Activated T-cell treated with anti-CD3 and anti-CD28 coated beads, Interleukin-2, amount 50 U/mL, for 4 hours (primary cell): ENCODE results near the gene RIMKLB. TPM values are rescaled to one million over a fixed set of nuclear protein-coding genes. Genes with fewer than 3 reads are reported as not detected.
"Not testable (repeated sequence)": the region's sequence is repeated elsewhere in the genome, so short reads cannot be mapped to it uniquely, and the experiment has no call there.

Source experiments
- ATAC-seq, 2 donors: fragments of 200-7000 bp; cut with Tn5 transposase; one replicate each; pipeline ENCODE4 v1.10.0; 2021
- DNase-seq: peaks from one replicate; pipeline ENCODE4 v3.0.0-alpha.2; 2020
- H3K27me3 Mint-ChIP-seq: one replicate; pipeline ENCODE4 v1.8.0; 2021; ENCODE audit warnings: low read depth, mixed read lengths
- H3K36me3 Mint-ChIP-seq: one replicate; pipeline ENCODE4 v1.8.0; 2022; ENCODE audit warnings: mixed read lengths; ENCODE audit not compliant: insufficient read depth
- H3K4me1 Mint-ChIP-seq: one replicate; pipeline ENCODE4 v1.8.0; 2021; ENCODE audit warnings: low read depth, mixed read lengths
- H3K4me3 Mint-ChIP-seq: one replicate; pipeline ENCODE4 v1.8.0; 2021; ENCODE audit warnings: mild to moderate bottlenecking, moderate library complexity, mixed read lengths
- H3K9me3 Mint-ChIP-seq: one replicate; pipeline ENCODE4 v1.8.0; 2021; ENCODE audit warnings: mixed read lengths
- total RNA-seq, 3 donors: library from RNA; stranded (reverse); gene quantifications; one replicate each; pipeline ENCODE4 v1.2.1, GENCODE V29; 2021

The RIMKLB gene
- total RNA-seq, 3 donors from 2014 or later, result 5.7 to 7.7 (median 6.0) TPM

DNA sequence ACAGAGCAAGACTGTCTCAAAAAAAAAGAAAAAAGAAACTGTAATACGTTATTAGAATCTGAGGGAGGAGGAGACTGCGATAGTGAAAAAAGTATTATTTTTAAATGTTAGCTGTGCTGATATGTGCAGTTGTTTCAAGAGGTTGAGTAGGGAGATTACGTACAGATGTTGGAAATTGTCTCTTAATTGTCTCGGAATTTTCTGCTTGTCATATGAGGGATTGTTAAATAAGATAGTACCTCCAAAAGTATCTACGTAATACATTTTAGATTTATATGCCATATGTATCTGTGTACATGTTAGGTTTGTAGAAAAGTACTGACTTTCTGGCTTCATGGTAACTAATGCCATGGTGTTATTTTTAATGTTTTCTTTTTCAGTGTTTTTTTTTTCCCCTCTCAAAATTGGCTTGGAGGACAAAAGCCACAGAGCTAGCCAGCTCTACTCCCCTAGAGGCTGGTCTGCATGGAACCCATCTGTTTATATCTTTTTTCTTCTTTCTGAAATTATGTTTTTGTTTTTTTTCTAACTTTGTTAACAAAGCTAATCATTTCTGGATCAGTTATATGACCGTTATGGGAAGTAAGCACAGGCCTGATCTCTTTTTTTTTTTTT, 3.4 kb downstream of the RIMKLB start:
- ATAC-seq, result no peak
- H3K4me3 Mint-ChIP-seq, result no peak overlapping the region

DNA sequence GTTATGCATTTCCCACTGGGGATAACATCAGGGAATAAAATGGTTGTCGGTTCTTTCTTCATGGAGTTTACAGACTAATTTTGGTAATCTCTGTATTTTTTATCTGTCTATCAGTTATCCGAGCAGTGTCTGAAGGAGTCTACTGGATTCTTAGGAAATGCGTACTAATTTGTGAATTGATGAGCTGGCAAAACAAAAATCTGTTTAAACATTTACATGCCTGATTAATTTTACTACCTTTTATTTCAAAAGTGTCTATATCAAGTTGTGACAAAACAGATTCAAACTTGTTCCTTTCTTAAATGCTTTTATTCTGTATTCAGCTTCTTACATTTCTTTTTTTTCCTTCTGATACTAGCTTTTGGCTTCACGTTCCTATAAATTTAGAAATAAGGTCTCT, 4.4 kb downstream of the RIMKLB start:
- ATAC-seq (no peak), DNase-seq (no peak)
- no peaks in the 10 kb centered on the region for H3K9me3 Mint-ChIP-seq
- H3K4me3 Mint-ChIP-seq, result no peak overlapping the region
- H3K4me1 Mint-ChIP-seq, result peaks cover 12% of the 10 kb centered on the region
- H3K27me3 Mint-ChIP-seq, result no peaks in the 10 kb centered on the region
- no peaks in the 10 kb centered on the region for H3K36me3 Mint-ChIP-seq

More for the DNA sequence above, 3.4 kb downstream of the RIMKLB start:
- H3K4me1 Mint-ChIP-seq, result peaks cover 19% of the 10 kb centered on the region
- DNase-seq, result no peak
- no peaks in the 10 kb centered on the region for H3K36me3 Mint-ChIP-seq
- no peaks in the 10 kb centered on the region for H3K27me3 Mint-ChIP-seq
- no peaks in the 10 kb centered on the region for H3K9me3 Mint-ChIP-seq

DNA sequence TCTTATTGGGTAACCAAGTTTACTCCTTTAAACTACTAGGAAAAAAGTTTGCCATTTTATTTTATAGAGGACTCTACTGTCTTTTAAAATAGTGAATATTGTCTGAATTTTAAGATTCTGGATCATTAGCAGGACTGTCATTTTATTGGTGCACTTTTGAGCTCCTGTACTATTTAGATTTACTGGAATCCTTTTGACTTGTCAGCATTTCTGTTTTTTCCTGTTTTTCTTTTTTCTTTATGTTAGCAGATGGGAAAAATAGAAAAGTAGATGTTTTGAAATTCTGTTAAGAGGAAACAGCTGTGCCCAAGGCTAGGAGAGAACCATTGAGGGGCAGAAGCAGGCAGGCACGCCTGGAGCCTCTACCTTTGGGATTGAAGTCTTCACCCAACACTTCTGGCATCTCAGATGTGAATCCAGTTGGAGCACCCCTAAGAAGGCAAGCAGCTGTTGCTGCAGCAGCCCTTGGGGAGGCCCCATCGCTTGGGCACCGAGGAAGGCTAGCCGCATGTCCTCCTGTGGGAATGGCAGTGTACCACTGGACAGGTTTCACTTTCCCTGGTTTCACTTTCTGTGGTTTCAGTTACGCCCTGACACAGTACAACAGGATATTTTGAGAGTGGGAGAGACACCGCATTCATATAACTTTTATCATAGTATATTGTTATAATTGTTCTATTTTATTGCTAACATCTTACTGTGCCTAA, 11.5 kb downstream of the RIMKLB start:
- H3K9me3 Mint-ChIP-seq, result no peaks in the 10 kb centered on the region
- no peak for DNase-seq
- no peaks in the 10 kb centered on the region for H3K27me3 Mint-ChIP-seq
- H3K4me3 Mint-ChIP-seq, result no peak overlapping the region
- ATAC-seq, result no peak
- H3K36me3 Mint-ChIP-seq, result peaks cover 3% of the 10 kb centered on the region
- H3K4me1 Mint-ChIP-seq, result peaks cover 4% of the 10 kb centered on the region

DNA sequence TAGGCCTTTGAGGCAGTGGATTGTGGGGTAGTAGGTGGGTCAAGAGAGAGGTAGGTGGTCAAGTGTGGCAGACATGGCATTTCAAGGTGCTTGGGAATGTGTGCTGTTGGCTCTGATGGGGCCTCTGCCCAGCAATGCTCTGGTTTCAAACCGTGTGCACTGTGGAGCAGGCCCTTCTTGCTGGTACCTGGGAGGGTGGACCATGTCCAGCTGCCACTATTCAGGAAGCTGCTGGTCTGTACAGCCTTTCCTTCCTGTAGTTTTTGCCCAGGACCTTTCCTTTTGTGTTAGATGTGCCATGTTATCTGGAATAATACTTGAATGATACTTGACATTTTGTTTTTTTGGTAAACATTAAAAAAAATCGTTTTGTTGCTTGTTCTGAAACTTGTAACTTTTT, 14.8 kb downstream of the RIMKLB start:
- H3K36me3 Mint-ChIP-seq, result peaks cover 12% of the 10 kb centered on the region
- H3K4me1 Mint-ChIP-seq, result peaks cover 4% of the 10 kb centered on the region
- no peak overlapping the region for H3K4me3 Mint-ChIP-seq
- H3K9me3 Mint-ChIP-seq, result no peaks in the 10 kb centered on the region
- DNase-seq, result no peak
- no peaks in the 10 kb centered on the region for H3K27me3 Mint-ChIP-seq
- ATAC-seq, result no peak

DNA sequence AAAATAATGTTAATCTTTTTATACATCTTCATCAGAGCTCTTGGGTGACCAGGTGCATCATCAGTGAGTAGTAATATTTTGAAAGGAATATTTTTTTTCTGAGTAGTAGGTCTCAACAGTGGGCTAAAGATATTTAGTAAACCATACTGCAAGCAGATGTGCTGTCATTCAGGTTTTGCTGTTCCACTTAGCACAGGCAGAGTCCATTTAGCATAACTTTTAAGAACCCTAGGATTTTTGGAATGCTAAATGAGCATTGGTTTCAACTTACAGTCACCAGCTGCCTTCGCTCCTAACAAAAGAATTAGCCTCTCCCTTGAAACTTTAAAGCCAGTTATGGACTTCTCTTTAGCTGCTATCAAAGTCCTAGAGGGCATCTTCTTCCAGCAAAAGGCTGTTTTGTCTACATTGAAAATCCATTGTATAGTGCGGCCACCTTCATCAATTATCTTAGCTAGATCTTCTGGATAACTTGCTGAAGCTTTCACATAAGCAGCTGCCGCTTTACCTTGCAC, 24.6 kb downstream of the RIMKLB start:
- Mint-ChIP-seq H3K27me3 (no peaks in the 10 kb centered on the region), H3K4me1 (peaks cover 4% of the 10 kb centered on the region), H3K36me3 (peaks cover 32% of the 10 kb centered on the region), H3K4me3 (no peak overlapping the region), H3K9me3 (no peaks in the 10 kb centered on the region)
- no peak for ATAC-seq
- no peak for DNase-seq

DNA sequence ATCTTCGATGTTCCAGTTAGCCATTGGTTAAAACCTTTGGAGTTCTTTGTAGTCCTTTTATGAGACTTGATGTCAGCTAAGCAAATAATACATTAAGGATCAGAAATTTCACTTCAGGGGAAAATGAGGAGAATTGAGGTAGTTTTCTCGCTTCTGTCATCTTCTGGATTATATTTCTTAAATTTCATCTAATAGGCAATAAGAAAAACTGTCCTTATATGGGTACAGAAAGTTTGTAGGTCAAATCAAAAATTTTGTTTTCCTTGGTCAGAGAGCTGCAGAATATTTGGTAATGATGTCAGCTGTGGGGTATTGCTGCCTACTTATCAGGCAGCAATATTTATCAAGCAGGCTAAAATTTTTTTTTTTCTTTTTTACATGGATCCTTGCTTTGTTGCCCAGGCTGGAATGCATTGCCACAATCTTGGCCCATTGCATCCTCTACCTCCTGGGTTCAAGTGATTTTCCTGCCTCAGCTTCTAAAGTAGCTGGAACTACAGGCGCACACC, 37.1 kb downstream of the RIMKLB start:
- H3K4me1 Mint-ChIP-seq, result peaks cover 3% of the 10 kb centered on the region
- H3K4me3 Mint-ChIP-seq, result no peak overlapping the region
- H3K27me3 Mint-ChIP-seq, result no peaks in the 10 kb centered on the region
- no peak for ATAC-seq
- peaks cover 9% of the 10 kb centered on the region for H3K36me3 Mint-ChIP-seq
- DNase-seq, result no peak
- H3K9me3 Mint-ChIP-seq, result no peaks in the 10 kb centered on the region

DNA sequence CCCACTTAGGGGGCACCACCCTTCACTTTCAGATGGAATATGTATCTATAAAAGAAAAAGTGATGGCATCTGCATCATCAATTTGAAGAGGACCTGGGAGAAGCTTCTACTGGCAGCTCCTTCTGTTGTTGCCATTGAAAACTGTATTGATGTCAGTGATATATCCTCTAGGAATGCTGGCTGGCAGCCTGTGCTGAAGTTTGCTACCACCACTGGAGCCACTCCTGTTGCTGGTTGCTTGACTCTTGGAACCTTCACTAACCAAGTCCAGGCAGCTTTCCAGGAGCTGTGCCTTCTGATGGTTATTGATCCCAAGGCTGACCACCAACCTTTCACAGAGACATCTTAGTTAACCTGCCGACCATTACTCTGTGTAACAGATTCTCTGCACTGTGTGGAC, 44.7 kb downstream of the RIMKLB start:
- Mint-ChIP-seq H3K9me3 (no peaks in the 10 kb centered on the region), H3K36me3 (peaks cover 9% of the 10 kb centered on the region), H3K27me3 (no peaks in the 10 kb centered on the region), H3K4me3 (no peak overlapping the region), H3K4me1 (peaks cover 3% of the 10 kb centered on the region)
- DNase-seq, result no peak
- ATAC-seq, result no peak

DNA sequence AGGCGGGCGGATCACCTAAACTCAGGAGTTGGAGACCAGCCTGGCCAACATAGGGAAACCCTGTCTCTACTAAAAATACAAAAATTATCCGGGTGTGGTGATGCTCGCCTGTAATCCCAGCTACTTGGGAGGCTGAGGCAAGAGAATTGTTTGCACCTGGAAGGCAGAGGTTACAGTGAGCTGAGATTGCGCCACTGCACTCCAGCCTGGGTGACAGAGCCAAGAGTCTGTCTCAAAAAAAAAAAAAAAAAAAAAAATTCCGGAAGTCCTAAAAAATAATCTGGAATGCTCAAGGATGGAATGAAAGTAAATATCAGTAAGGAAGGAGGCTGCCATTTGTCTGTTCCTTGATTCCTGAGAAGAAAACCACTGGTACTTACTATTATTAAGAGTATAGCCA, 45.3 kb downstream of the RIMKLB start:
- not testable (repeated sequence) for DNase-seq, H3K4me1 Mint-ChIP-seq, H3K9me3 Mint-ChIP-seq, H3K27me3 Mint-ChIP-seq, ATAC-seq, H3K4me3 Mint-ChIP-seq, H3K36me3 Mint-ChIP-seq

DNA sequence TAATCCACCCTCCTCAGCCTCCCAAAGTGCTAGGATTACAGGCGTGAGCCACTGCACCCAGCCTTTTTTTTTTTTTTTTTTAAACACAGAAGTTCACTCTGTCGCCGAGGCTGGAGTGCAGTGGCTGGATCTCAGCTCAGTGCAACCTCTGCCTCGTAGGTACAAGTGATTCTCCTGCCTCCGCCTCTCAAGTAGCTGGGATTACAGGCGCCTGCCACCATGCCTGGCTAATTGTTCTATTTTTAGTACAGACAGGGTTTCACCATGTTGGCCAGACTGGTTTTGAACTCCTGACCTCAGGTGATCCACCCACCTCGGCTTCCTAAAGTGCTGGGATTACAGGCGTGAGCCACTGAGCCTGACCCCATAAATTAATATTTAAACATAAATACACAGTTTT, 47.8 kb downstream of the RIMKLB start:
- not testable (repeated sequence) for ATAC-seq, H3K36me3 Mint-ChIP-seq, H3K4me1 Mint-ChIP-seq, H3K9me3 Mint-ChIP-seq, H3K27me3 Mint-ChIP-seq, H3K4me3 Mint-ChIP-seq, DNase-seq

DNA sequence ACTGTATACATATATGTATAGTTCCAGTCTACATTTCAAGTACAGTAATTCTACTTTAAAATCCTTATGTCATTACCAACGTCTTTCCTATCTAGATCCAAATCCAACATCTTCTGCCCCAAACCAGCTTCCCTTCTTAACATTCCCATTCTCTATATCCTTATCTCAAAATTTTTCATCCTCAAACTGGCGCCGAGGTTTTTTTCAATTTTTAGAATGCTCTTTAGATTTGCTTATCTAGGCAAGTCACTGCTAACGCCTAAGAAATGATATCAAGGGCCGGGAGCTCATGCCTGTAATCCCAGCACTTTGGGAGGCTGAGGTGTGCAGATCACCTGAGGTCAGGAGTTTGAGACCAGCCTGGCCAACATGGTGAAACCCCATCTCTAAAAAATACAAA, 48.3 kb downstream of the RIMKLB start:
- H3K27me3 Mint-ChIP-seq, result no peaks in the 10 kb centered on the region
- no peaks in the 10 kb centered on the region for H3K9me3 Mint-ChIP-seq
- no peak for ATAC-seq
- peaks cover 4% of the 10 kb centered on the region for H3K36me3 Mint-ChIP-seq
- no peak overlapping the region for H3K4me3 Mint-ChIP-seq
- no peak for DNase-seq
- no peaks in the 10 kb centered on the region for H3K4me1 Mint-ChIP-seq

DNA sequence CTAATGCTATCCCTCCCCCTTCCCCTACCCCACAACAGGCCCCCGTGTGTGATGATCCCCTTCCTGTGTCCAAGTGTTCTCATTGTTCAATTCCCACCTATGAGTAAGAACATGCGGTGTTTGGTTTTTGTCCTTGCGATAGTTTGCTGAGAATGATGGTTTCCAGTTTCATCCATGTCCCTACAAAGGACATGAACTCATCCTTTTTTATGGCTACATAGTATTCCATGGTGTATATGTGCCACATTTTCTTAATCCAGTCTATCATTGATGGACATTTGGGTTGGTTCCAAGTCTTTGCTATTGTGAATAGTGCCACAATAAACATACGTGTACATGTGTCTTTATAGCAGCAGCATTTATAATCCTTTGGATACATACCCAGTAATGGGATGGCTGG, 62.3 kb downstream of the RIMKLB start:
- not testable (repeated sequence) for H3K4me1 Mint-ChIP-seq, H3K27me3 Mint-ChIP-seq, H3K9me3 Mint-ChIP-seq, DNase-seq, ATAC-seq, H3K4me3 Mint-ChIP-seq
- peaks cover 12% of the 10 kb centered on the region for H3K36me3 Mint-ChIP-seq

DNA sequence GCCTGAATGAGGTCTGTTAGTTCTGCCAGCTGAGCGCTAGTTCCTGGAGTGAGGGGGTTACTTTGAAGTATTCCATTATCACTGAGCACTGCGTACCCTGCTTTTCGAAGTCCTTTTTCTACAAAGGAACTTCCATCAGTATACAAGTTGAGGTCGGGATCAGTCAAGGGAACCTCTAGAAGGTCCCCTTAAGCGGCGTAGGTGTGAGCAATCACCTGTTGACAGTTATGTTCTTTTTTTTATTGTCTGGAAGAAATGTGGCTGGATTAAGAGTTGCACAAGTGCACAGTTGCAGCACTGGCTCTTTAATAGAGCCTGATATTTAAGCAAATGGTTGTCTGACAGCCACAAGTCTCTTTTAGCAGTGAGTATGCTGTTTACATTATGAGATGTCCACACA, 64.9 kb downstream of the RIMKLB start:
- peaks cover 17% of the 10 kb centered on the region for H3K36me3 Mint-ChIP-seq
- not testable (repeated sequence) for H3K9me3 Mint-ChIP-seq, DNase-seq, ATAC-seq, H3K4me3 Mint-ChIP-seq, H3K27me3 Mint-ChIP-seq, H3K4me1 Mint-ChIP-seq

DNA sequence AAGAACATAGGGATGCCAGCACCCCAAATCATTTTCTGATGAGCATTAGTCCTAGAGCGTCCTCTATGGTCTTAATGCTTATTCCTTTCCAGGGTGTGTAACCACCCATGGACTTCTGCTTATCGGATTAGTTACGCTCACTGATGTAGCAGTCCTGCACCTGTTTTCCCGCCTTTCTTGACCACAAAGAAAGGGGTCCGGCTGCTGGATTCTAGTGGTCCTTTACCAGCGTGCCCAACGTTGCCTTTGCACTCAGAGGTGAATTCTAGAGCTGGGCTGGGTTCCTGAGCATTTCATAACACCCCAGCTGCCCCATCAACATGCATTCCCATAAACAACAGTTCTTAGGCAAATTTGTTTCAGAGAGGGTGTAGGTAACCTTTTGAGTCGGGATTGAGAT, 68.3 kb downstream of the RIMKLB start:
- H3K4me3 Mint-ChIP-seq, DNase-seq, H3K27me3 Mint-ChIP-seq, H3K4me1 Mint-ChIP-seq, H3K9me3 Mint-ChIP-seq, ATAC-seq: not testable (repeated sequence)
- H3K36me3 Mint-ChIP-seq, result peaks cover 13% of the 10 kb centered on the region

DNA sequence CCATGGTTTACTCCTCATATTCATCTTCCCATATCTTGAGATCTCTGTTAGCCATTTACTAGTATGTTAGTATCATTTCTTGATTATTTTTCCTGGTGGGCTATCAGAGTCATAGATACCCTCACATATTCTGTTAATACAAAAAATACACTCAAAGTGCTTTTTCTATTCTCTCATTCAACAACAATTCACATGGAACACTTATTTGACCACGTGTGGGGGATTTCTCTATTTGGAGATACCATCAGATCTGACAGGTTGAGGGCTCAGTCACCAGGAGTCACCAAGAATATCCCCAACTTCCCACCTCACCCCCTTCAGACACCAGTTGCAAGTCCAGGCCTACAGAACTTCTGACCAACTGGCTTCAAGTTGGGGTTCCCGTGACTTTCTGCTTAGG, 72.7 kb downstream of the RIMKLB start:
- no peak overlapping the region for H3K4me3 Mint-ChIP-seq
- ATAC-seq, result no peak
- no peaks in the 10 kb centered on the region for H3K27me3 Mint-ChIP-seq
- H3K4me1 Mint-ChIP-seq, result no peaks in the 10 kb centered on the region
- no peak for DNase-seq
- peaks cover 16% of the 10 kb centered on the region for H3K36me3 Mint-ChIP-seq
- no peaks in the 10 kb centered on the region for H3K9me3 Mint-ChIP-seq

DNA sequence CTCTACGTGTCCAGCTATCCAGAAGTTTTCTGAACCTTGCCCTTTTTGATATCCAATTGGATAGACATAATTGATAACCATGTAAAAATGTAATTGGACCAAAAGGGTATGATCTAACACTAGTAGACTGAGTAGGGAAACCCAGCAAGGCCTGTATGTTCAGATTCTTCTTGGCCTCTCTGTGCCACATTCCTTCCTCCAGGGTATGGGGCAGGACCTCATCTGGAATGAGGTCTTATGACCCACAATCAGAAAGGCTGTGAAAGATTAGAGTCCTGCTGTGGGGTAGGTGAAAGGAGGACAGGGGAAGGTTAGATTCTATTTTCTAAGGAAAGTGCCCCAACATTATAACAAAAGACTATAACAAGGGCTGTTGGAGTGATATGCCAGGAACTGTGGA, 73.3 kb downstream of the RIMKLB start:
- no peaks in the 10 kb centered on the region for H3K27me3 Mint-ChIP-seq
- no peaks in the 10 kb centered on the region for H3K4me1 Mint-ChIP-seq
- no peaks in the 10 kb centered on the region for H3K9me3 Mint-ChIP-seq
- no peak overlapping the region for H3K4me3 Mint-ChIP-seq
- ATAC-seq, result no peak
- peaks cover 20% of the 10 kb centered on the region for H3K36me3 Mint-ChIP-seq
- no peak for DNase-seq
